PFSK-1 (cell line): Measurements from ENCODE around the gene MPP3.

Experiments
- FOXP2 ChIP-seq: optimal IDR thresholded peaks from 2 replicates; pipeline ENCODE3; 2011; ENCODE audit warnings: borderline replicate concordance, control low read depth, inconsistent platforms; ENCODE audit not compliant: insufficient read depth; ENCODE audit errors: extremely low read length, extremely low read depth
- POLR2AphosphoS5 ChIP-seq: IDR thresholded peaks from 2 replicates; pipeline ENCODE4 v1.6.1; 2012; ENCODE audit warnings: low read depth, mild to moderate bottlenecking, control low read depth, low read length, moderate library complexity
- SIN3A ChIP-seq: IDR thresholded peaks from 2 replicates; pipeline ENCODE4 v1.6.1; 2012; ENCODE audit warnings: mild to moderate bottlenecking, low read length, moderate library complexity, borderline replicate concordance; ENCODE audit not compliant: insufficient read depth
- TAF1 ChIP-seq: IDR thresholded peaks from 2 replicates; pipeline ENCODE4 v1.6.1; 2012; ENCODE audit warnings: low read length, control low read depth, borderline replicate concordance; ENCODE audit not compliant: insufficient read depth
- TF ChIP-seq, protein P1 (sequence below), 2 experiments: IDR thresholded peaks; 2 replicates each; pipeline versions ENCODE4 v1.6.1 to v1.8.0; 2011 to 2012; ENCODE audit warnings: low read depth in 2 of 2, low read length in 2 of 2, control low read depth in 1 of 2, inconsistent platforms in 1 of 2, mild to moderate bottlenecking in 1 of 2, moderate library complexity in 1 of 2; ENCODE audit not compliant: insufficient read depth in 1 of 2

Gene MPP3

DNA sequence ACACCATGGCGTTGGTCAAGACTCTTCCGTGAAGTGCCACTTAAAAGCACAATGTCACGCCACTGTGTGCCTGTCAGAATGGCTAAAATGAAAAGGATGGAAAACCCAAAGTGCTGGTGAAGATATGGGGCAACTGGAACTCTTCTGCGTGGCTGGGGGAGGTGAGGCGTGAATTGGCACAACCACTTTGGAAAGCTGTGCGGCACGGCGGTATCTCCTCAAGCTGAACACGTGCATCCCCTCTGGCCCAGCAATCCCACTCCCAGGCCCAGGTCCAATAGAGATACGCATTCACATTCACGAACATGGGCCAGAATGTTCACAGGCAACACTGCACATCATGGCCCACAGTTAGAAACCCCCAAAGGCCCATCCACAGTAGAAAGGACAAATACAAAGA lies 63.1 kb downstream of the MPP3 start:
- TF ChIP-seq, protein P1, sequence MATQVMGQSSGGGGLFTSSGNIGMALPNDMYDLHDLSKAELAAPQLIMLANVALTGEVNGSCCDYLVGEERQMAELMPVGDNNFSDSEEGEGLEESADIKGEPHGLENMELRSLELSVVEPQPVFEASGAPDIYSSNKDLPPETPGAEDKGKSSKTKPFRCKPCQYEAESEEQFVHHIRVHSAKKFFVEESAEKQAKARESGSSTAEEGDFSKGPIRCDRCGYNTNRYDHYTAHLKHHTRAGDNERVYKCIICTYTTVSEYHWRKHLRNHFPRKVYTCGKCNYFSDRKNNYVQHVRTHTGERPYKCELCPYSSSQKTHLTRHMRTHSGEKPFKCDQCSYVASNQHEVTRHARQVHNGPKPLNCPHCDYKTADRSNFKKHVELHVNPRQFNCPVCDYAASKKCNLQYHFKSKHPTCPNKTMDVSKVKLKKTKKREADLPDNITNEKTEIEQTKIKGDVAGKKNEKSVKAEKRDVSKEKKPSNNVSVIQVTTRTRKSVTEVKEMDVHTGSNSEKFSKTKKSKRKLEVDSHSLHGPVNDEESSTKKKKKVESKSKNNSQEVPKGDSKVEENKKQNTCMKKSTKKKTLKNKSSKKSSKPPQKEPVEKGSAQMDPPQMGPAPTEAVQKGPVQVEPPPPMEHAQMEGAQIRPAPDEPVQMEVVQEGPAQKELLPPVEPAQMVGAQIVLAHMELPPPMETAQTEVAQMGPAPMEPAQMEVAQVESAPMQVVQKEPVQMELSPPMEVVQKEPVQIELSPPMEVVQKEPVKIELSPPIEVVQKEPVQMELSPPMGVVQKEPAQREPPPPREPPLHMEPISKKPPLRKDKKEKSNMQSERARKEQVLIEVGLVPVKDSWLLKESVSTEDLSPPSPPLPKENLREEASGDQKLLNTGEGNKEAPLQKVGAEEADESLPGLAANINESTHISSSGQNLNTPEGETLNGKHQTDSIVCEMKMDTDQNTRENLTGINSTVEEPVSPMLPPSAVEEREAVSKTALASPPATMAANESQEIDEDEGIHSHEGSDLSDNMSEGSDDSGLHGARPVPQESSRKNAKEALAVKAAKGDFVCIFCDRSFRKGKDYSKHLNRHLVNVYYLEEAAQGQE (IDR thresholded peaks at IDR 0.05; ENCODE audit: insufficient read depth in 1 of 2, low read depth in 2 of 2, low read length in 2 of 2) = no peak
- no peak for TF ChIP-seq TAF1
- no peak for TF ChIP-seq FOXP2
- TF ChIP-seq POLR2AphosphoS5 = no peak
- no peak for TF ChIP-seq SIN3A

DNA sequence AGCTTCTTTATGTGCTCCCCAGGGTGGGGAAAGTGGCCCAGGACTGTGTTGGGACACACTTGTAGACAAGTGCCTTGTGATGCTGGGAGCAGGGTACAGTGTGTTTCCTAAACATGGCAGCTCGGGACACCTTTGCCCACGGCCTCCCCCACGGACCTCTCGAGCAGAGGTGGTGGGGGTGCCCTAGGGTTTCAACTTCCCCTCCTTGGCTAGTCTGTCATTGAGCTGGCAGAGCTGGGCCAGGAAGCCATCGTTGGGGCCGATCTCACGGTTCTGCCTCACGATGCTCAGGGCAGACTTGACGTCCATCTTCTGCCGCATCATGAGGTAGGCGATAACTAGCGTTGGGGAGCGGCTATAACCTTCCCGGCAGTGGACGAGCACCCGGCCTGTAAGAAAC lies 63.5 kb downstream of the MPP3 start:
- no peak for TF ChIP-seq TAF1
- no peak for TF ChIP-seq SIN3A
- TF ChIP-seq, protein P1 (IDR thresholded peaks at IDR 0.05; ENCODE audit: insufficient read depth in 1 of 2, low read depth in 2 of 2, low read length in 2 of 2) = no peak
- TF ChIP-seq FOXP2 = no peak
- TF ChIP-seq POLR2AphosphoS5 = no peak

DNA sequence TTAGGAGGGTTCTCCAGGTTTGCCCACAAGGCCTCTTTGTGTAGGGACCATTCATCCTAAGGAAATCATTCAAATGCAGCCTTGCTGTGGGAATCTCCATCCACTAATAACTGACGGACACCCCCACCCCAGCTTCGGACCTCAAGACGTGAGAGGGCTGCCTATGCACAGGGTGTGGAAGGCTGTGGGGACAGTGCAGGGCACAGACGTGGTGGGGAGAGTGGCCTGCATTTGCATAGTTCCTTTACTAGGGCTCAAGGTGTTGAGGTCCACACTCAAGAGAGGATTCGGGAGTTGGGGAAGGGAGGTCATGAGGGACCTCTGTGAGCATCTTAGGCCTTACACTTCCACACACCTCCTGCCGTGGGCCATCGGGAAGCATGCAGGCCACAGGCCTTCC lies 64.0 kb downstream of the MPP3 start:
- TF ChIP-seq SIN3A = no peak
- TF ChIP-seq, protein P1 (IDR thresholded peaks at IDR 0.05; ENCODE audit: insufficient read depth in 1 of 2, low read depth in 2 of 2, low read length in 2 of 2) = no peak
- no peak for TF ChIP-seq POLR2AphosphoS5
- TF ChIP-seq TAF1 = no peak
- no peak for TF ChIP-seq FOXP2

DNA sequence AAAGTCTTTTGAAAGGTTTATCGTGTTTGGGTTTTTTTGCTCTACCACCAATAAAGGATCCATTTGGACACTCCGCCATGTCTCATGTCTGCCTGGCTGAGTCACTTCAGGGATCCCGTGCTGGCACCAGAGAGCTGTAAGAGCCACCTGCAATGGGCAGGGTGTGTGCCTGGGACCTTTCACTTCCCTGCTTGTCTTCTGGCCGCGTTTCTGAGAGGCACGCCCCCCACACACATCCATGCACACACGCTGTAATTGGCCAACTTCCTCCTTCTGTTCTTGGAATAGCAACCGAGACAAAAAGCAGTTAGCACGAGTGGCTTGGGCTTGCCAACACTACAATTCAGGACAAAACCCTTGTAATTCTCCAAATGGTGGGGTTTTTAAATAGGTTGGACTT lies 64.6 kb downstream of the MPP3 start:
- TF ChIP-seq FOXP2 = no peak
- TF ChIP-seq POLR2AphosphoS5 = no peak
- TF ChIP-seq SIN3A = no peak

DNA sequence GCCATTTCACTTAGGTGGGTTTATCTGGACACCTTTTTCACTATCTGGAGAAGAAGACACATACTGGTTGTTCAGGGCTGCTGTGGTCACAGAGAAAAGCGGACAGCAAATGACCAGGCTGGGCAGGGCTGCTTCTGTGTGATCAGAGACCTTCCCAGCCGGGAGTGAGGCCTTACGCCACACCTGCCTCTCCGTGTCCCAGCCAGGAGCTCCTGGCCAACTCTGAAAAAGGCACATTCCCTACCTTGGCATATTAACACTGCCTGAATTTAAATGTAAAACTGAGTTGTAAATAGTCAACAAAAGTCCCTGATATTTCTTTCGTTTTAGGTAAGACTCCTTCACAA lies 65.3 kb downstream of the MPP3 start:
- TF ChIP-seq POLR2AphosphoS5 (no peak), SIN3A (no peak), TAF1 (no peak), FOXP2 (no peak)
- TF ChIP-seq, protein P1 (IDR thresholded peaks at IDR 0.05; ENCODE audit: insufficient read depth in 1 of 2, low read depth in 2 of 2, low read length in 2 of 2) = no peak
